Activated CD4-positive, alpha-beta T cell treated with anti-CD3 and anti-CD28 coated beads for 36 hours (primary cell): ENCODE measurements around the gene RBM48. TPM values are rescaled to one million over a fixed set of nuclear protein-coding genes. Genes with fewer than 3 reads are reported as not detected.
A peak's percentile ranks its signal among the peaks of the same experiment; 100 is the strongest.
"Not testable (repeated sequence)": the region's sequence is repeated elsewhere in the genome, so short reads cannot be mapped to it uniquely, and the experiment has no call there.

Source experiments
- ATAC-seq: fragments of 200-7000 bp; cut with Tn5 transposase; one replicate; pipeline ENCODE4 v1.10.0; 2021; ENCODE audit warnings: mild to moderate bottlenecking, moderate library complexity
- CTCF ChIA-PET: fragments of 350-600 bp; sonication (Branson Sonifier 250); formaldehyde crosslinking; loops from one replicate; lab custom pipeline; 2021; ENCODE audit warnings: antibody characterized with exemption; lab: Charles Lee
- POLR2A ChIA-PET: fragments of 350-600 bp; sonication (Branson Sonifier 250); formaldehyde crosslinking; loops from one replicate; lab custom pipeline; 2021; ENCODE audit warnings: antibody characterized with exemption, inconsistent platforms; lab: Charles Lee
- DNase-seq: peaks from one replicate; pipeline ENCODE4 v3.0.0-alpha.2; 2020
- H3K27ac Mint-ChIP-seq: one replicate; pipeline ENCODE4 v1.8.0; 2021; ENCODE audit warnings: mixed read lengths
- H3K27me3 Mint-ChIP-seq: one replicate; pipeline ENCODE4 v1.8.0; 2021; ENCODE audit warnings: mixed read lengths
- H3K36me3 Mint-ChIP-seq: one replicate; pipeline ENCODE4 v1.8.0; 2021; ENCODE audit warnings: low read depth, mixed read lengths
- H3K4me1 Mint-ChIP-seq: one replicate; pipeline ENCODE4 v1.8.0; 2021; ENCODE audit warnings: mixed read lengths
- H3K4me3 Mint-ChIP-seq: one replicate; pipeline ENCODE4 v1.8.0; 2021; ENCODE audit warnings: mild to moderate bottlenecking, moderate library complexity, mixed read lengths
- H3K9me3 Mint-ChIP-seq: one replicate; pipeline ENCODE4 v1.8.0; 2021; ENCODE audit warnings: low read depth, mixed read lengths
- intact Hi-C, 2 experiments: fragments of 100-400 bp; cut with DNase I in 1 of 2; cut with micrococcal nuclease in 1 of 2; formaldehyde crosslinking; loops; one replicate each; pipeline versions ENCODE4 v1.14.2 to v1.15.1; 2022 to 2024; cut with DNase I, micrococcal nuclease
- total RNA-seq, 2 experiments: library from RNA; stranded (reverse); gene quantifications; one replicate each; pipeline ENCODE4 v1.2.3, GENCODE V29; 2021

Gene RBM48
- 10 to 100 TPM; 12.8 to 13.1 TPM for total RNA-seq

DNA sequence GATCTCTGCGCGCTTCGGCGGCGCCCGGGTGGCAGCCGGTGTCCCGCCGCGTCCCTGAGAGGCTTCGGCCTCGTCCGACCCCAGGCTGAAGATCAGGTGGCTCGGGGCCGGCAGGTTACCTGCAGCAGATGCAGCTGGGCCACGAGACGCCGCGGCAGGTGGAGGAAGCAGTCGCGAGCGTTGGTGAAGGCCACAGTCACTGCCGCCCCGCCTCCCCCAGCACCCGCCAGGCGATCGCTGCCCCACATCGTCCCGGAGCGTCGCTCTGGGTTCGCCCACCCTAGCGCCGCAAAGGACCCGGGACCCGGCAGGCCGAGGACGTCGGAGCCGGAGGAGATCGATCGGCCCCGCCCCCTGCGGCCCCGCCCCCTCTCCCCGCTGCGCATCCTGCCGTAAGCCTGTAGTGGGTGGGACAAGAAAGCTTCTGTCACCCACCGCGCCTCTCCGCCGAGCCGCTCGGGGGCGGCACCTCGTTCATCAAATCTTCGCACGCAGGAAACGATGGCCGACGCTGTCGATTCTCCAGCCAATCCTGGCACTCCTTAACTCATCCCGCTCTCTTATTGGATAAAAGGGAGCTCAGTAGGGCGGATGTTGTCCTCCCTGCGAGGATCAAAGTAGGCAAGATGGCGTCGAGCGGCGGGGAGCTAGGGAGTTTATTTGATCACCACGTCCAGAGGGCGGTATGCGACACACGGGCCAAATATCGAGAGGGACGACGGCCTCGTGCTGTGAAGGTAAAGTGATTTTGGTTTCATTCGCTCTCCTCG, at the start of gene RBM48, which contains the start of gene PEX1:
Gene RBM48, plus strand, starts transcription at position 608 of the 770 bp plus-strand sequence. Its CDS starts 19 bp downstream, at position 627.
Gene PEX1, minus strand, starts transcription at position 333 of the 770 bp plus-strand sequence. Its CDS starts 85 bp downstream, at position 248.
- peaks cover 16% of the 10 kb centered on the region for H3K36me3 Mint-ChIP-seq
- CTCF ChIA-PET = interaction anchor here (0.5 to 2.7 kb wide), 15 partner anchors 10 to 590 kb away, joined by 3 to 13 read pairs (median 4); partner anchors contain the start of genes ANKIB1, CYP51A1, GATAD1 and KRIT1
- peak; percentile 98 for DNase-seq
- peak; percentile 95 for ATAC-seq
- POLR2A ChIA-PET = interaction anchor here (0.6 to 1.4 kb wide), 9 partner anchors 11 to 648 kb away, joined by 3 to 11 read pairs (median 4); partner anchors contain the start of genes ANKIB1, CYP51A1, FAM133B and GATAD1
- peaks cover 29% of the 10 kb centered on the region for H3K4me1 Mint-ChIP-seq
- no peaks in the 10 kb centered on the region for H3K9me3 Mint-ChIP-seq
- intact Hi-C loops = loop anchor here (1.0 to 5.0 kb wide), 17 partner anchors 60 to 1474 kb away; partner anchors contain the start of genes AKAP9 (in 2 of the 2), VPS50 (in 2 of the 2), ANKIB1 (in 1 of the 2) and BET1 (in 1 of the 2)
- H3K27ac Mint-ChIP-seq = peak within 1 kb of the TSS; percentile 93
- peak within 1 kb of the TSS; percentile 90 for H3K4me3 Mint-ChIP-seq
- no peaks in the 10 kb centered on the region for H3K27me3 Mint-ChIP-seq

- H3K9me3 Mint-ChIP-seq, POLR2A ChIA-PET, H3K27ac Mint-ChIP-seq, H3K27me3 Mint-ChIP-seq, H3K4me1 Mint-ChIP-seq, H3K36me3 Mint-ChIP-seq, intact Hi-C loops, H3K4me3 Mint-ChIP-seq, ATAC-seq, DNase-seq, CTCF ChIA-PET: not testable (repeated sequence)
Measured at GRCh38 chr7:92479146-92479545, 49.4 kb upstream of the RBM48 start.

- peaks cover 11% of the 10 kb centered on the region for H3K36me3 Mint-ChIP-seq
- CTCF ChIA-PET, H3K4me3 Mint-ChIP-seq, H3K9me3 Mint-ChIP-seq, H3K4me1 Mint-ChIP-seq, intact Hi-C loops, ATAC-seq, H3K27me3 Mint-ChIP-seq, H3K27ac Mint-ChIP-seq, DNase-seq, POLR2A ChIA-PET: not testable (repeated sequence)
Measured at GRCh38 chr7:92483624-92484023, 45.0 kb upstream of the RBM48 start.

DNA sequence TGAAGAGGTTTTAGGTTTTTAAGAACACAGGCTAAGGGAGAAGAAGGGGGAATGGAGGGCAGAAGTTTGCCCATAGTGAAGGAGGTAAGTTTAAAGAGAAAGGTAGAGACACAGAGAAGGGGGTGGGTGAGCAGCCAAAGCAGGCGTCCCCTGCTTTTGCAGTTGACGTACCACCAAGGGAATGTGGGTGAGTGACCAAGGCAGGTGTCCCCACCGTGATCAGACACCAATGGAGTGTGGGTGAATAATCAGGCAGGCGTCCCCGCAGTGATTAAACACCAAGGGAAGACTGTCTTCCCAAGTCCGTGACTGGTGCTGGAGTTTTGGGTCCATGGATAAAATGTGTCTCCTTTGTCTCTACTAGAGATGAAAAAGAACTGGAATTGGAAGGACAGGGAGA, 44.4 kb upstream of the RBM48 start:
- intact Hi-C loops, ATAC-seq, H3K9me3 Mint-ChIP-seq, H3K4me1 Mint-ChIP-seq, H3K4me3 Mint-ChIP-seq, CTCF ChIA-PET, H3K27me3 Mint-ChIP-seq, H3K27ac Mint-ChIP-seq, DNase-seq, POLR2A ChIA-PET: not testable (repeated sequence)
- H3K36me3 Mint-ChIP-seq = peaks cover 12% of the 10 kb centered on the region

GRCh38 chr7:92485267-92485892, 43.2 kb upstream of the RBM48 start:
- DNase-seq = no peak
- POLR2A ChIA-PET = no interaction called here
- no peaks in the 10 kb centered on the region for H3K27me3 Mint-ChIP-seq
- H3K4me1 Mint-ChIP-seq = no peaks in the 10 kb centered on the region
- no peaks in the 10 kb centered on the region for H3K9me3 Mint-ChIP-seq
- no peak overlapping the region for H3K4me3 Mint-ChIP-seq
- intact Hi-C loops = no loop called here
- no peak overlapping the region for H3K27ac Mint-ChIP-seq
- CTCF ChIA-PET = no interaction called here
- H3K36me3 Mint-ChIP-seq = peaks cover 14% of the 10 kb centered on the region
- ATAC-seq = peak; percentile 51

GRCh38 chr7:92485974-92486373, 42.6 kb upstream of the RBM48 start:
- POLR2A ChIA-PET = interaction anchor here (0.5 kb wide), 1 partner anchor 1059 kb away, joined by 3 read pairs; no protein-coding TSS in a partner anchor
- no peak for ATAC-seq

DNA sequence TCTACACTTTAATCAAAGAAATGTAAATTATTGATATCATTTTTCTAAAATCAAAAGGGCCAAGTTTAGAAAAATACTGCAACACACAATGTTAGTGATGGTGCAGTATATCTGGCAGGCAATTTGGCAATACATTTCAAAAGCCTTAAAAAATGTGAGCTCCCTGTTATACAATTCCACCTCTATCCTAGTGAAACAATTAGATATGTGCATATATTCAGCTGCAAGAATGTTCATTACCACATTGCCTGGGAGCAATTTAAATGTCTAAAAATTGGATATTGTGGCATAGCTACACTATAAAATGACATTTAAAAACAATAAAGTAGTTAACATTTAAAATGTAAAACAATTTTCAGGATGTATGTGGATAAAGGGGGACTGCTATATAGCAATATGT, 40.8 kb upstream of the RBM48 start:
- no peaks in the 10 kb centered on the region for H3K4me1 Mint-ChIP-seq
- DNase-seq (no peak), ATAC-seq (no peak)
- H3K27ac Mint-ChIP-seq = no peak overlapping the region
- ChIA-PET CTCF (no interaction called here), POLR2A (no interaction called here)
- H3K27me3 Mint-ChIP-seq = no peaks in the 10 kb centered on the region
- no peak overlapping the region for H3K4me3 Mint-ChIP-seq
- intact Hi-C loops = no loop called here
- H3K9me3 Mint-ChIP-seq = no peaks in the 10 kb centered on the region
- peaks cover 14% of the 10 kb centered on the region for H3K36me3 Mint-ChIP-seq

More at GRCh38 chr7:92485974-92486373, 42.6 kb upstream of the RBM48 start:
- Mint-ChIP-seq H3K27ac (no peak overlapping the region), H3K9me3 (no peaks in the 10 kb centered on the region), H3K27me3 (no peaks in the 10 kb centered on the region), H3K36me3 (peaks cover 14% of the 10 kb centered on the region), H3K4me1 (no peaks in the 10 kb centered on the region), H3K4me3 (no peak overlapping the region)
- no peak for DNase-seq
- CTCF ChIA-PET = no interaction called here
- intact Hi-C loops = no loop called here

GRCh38 chr7:92489634-92490033, 39.0 kb upstream of the RBM48 start:
- CTCF ChIA-PET = interaction anchor here (0.6 to 1.2 kb wide), 4 partner anchors 9 to 32 kb away, joined by 3 to 4 read pairs (median 4); no protein-coding TSS in a partner anchor
- POLR2A ChIA-PET = no interaction called here
- no peak for ATAC-seq
- H3K36me3 Mint-ChIP-seq = peaks cover 14% of the 10 kb centered on the region
- DNase-seq = no peak
- no peaks in the 10 kb centered on the region for H3K27me3 Mint-ChIP-seq
- intact Hi-C loops = no loop called here
- no peak overlapping the region for H3K4me3 Mint-ChIP-seq
- H3K27ac Mint-ChIP-seq = no peak overlapping the region
- no peaks in the 10 kb centered on the region for H3K9me3 Mint-ChIP-seq
- no peaks in the 10 kb centered on the region for H3K4me1 Mint-ChIP-seq

DNA sequence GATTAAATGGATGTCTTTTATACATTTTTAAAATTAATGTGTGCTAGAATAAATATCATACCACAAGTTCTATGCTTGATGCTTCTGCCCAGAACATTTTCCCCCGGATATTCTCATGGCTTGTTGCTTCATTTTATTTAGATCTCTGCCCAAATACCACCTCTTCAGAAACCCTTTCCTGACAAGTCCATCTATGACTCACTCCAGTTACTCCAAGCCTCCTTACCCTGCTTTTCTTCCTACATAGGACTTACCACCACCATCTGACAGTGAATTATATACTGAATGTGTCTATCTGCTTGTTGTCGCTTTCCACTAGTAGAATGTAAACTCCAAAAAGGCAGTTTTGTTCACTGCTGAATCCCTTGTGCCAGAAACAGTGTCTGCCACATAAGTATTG, 31.7 kb upstream of the RBM48 start:
- Mint-ChIP-seq H3K36me3 (peaks cover 10% of the 10 kb centered on the region), H3K27ac (no peak overlapping the region), H3K9me3 (no peaks in the 10 kb centered on the region), H3K4me3 (no peak overlapping the region), H3K4me1 (no peaks in the 10 kb centered on the region), H3K27me3 (no peaks in the 10 kb centered on the region)
- ATAC-seq (no peak), DNase-seq (no peak)
- intact Hi-C loops = no loop called here
- ChIA-PET POLR2A (no interaction called here), CTCF (interaction anchor here (0.5 kb wide), 1 partner anchor 1505 kb away, joined by 4 read pairs; no protein-coding TSS in a partner anchor)

DNA sequence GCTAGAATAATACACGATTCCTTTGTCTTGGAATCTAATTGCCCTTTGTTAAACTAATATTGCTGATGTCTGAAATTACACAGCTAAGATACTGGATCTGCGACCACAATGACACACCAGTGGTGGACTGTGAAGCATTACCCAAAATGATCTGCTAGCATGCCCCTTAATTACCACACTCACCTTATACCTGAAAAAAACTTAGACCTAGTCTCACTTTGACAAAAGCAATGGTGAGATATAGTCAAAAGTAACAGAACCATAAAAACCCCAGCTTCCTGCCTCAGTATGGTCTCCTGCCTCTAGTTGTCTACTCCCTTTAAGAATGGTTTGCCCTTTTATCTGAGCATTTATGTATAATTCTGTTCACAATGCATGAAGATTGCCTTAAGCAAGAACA, 30.0 kb upstream of the RBM48 start:
- Mint-ChIP-seq H3K27ac (no peak overlapping the region), H3K9me3 (no peaks in the 10 kb centered on the region), H3K27me3 (no peaks in the 10 kb centered on the region), H3K4me1 (no peaks in the 10 kb centered on the region), H3K4me3 (no peak overlapping the region), H3K36me3 (peaks cover 12% of the 10 kb centered on the region)
- DNase-seq = no peak
- ChIA-PET POLR2A (interaction anchor here (0.7 kb wide), 1 partner anchor 44 kb away, joined by 4 read pairs; no protein-coding TSS in a partner anchor), CTCF (interaction anchor here (1.0 kb wide), 1 partner anchor 9 kb away, joined by 3 read pairs; no protein-coding TSS in a partner anchor)
- ATAC-seq = no peak
- intact Hi-C loops = no loop called here

- no peaks in the 10 kb centered on the region for H3K27me3 Mint-ChIP-seq
- CTCF ChIA-PET = interaction anchor here (0.6 kb wide), 1 partner anchor 163 kb away, joined by 3 read pairs; no protein-coding TSS in a partner anchor
- peaks cover 17% of the 10 kb centered on the region for H3K36me3 Mint-ChIP-seq
- H3K4me1 Mint-ChIP-seq = no peaks in the 10 kb centered on the region
- DNase-seq (no peak), ATAC-seq (no peak)
- no peak overlapping the region for H3K4me3 Mint-ChIP-seq
- intact Hi-C loops = no loop called here
- no peak overlapping the region for H3K27ac Mint-ChIP-seq
- POLR2A ChIA-PET = no interaction called here
- no peaks in the 10 kb centered on the region for H3K9me3 Mint-ChIP-seq
Measured at GRCh38 chr7:92503767-92504166, 24.8 kb upstream of the RBM48 start.
